Ishikawa (cell line): ENCODE measurements around the gene COX19.

Experiments used
- CEBPB ChIP-seq: IDR thresholded peaks from 2 replicates; pipeline ENCODE4 v1.6.1; 2012
- CREB1 ChIP-seq: IDR thresholded peaks from 2 replicates; pipeline ENCODE4 v1.6.1; 2012; ENCODE audit warnings: low read depth
- EGR1 ChIP-seq: IDR thresholded peaks from 2 replicates; pipeline ENCODE4 v1.6.1; 2012
- EP300 ChIP-seq: IDR thresholded peaks from 2 replicates; pipeline ENCODE4 v1.6.1; 2012; ENCODE audit warnings: borderline replicate concordance
- FOXM1 ChIP-seq: IDR thresholded peaks from 2 replicates; pipeline ENCODE4 v1.6.1; 2012; ENCODE audit warnings: low read depth, borderline replicate concordance
- MAX ChIP-seq: IDR thresholded peaks from 2 replicates; pipeline ENCODE4 v1.6.1; 2012
- NFIC ChIP-seq: IDR thresholded peaks from 2 replicates; pipeline ENCODE4 v1.6.1; 2012
- RAD21 ChIP-seq: IDR thresholded peaks from 2 replicates; pipeline ENCODE4 v1.6.1; 2012; ENCODE audit warnings: low read depth
- TAF1 ChIP-seq: IDR thresholded peaks from 2 replicates; pipeline ENCODE4 v1.6.1; 2012; ENCODE audit warnings: low read depth, mild to moderate bottlenecking
- TEAD4 ChIP-seq: IDR thresholded peaks from 2 replicates; pipeline ENCODE4 v1.6.1; 2012
- YY1 ChIP-seq: IDR thresholded peaks from 2 replicates; pipeline ENCODE4 v1.6.1; 2012; ENCODE audit warnings: low read depth
- ZBTB7A ChIP-seq: IDR thresholded peaks from 2 replicates; pipeline ENCODE4 v1.6.1; 2012; ENCODE audit warnings: low read depth
- TF ChIP-seq, protein P1 (sequence below): IDR thresholded peaks from 2 replicates; pipeline ENCODE4 v1.6.1; 2012; ENCODE audit warnings: low read depth, mild to moderate bottlenecking

- TF ChIP-seq MAX = no peak
- no peak for TF ChIP-seq EP300
- TF ChIP-seq, protein P1, sequence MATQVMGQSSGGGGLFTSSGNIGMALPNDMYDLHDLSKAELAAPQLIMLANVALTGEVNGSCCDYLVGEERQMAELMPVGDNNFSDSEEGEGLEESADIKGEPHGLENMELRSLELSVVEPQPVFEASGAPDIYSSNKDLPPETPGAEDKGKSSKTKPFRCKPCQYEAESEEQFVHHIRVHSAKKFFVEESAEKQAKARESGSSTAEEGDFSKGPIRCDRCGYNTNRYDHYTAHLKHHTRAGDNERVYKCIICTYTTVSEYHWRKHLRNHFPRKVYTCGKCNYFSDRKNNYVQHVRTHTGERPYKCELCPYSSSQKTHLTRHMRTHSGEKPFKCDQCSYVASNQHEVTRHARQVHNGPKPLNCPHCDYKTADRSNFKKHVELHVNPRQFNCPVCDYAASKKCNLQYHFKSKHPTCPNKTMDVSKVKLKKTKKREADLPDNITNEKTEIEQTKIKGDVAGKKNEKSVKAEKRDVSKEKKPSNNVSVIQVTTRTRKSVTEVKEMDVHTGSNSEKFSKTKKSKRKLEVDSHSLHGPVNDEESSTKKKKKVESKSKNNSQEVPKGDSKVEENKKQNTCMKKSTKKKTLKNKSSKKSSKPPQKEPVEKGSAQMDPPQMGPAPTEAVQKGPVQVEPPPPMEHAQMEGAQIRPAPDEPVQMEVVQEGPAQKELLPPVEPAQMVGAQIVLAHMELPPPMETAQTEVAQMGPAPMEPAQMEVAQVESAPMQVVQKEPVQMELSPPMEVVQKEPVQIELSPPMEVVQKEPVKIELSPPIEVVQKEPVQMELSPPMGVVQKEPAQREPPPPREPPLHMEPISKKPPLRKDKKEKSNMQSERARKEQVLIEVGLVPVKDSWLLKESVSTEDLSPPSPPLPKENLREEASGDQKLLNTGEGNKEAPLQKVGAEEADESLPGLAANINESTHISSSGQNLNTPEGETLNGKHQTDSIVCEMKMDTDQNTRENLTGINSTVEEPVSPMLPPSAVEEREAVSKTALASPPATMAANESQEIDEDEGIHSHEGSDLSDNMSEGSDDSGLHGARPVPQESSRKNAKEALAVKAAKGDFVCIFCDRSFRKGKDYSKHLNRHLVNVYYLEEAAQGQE = no peak
- TF ChIP-seq TAF1 = no peak
- TF ChIP-seq YY1 = no peak
- TF ChIP-seq RAD21 = no peak
- TF ChIP-seq ZBTB7A = no peak
- no peak for TF ChIP-seq FOXM1
- TF ChIP-seq CEBPB = no peak
- TF ChIP-seq EGR1 = no peak
- no peak for TF ChIP-seq NFIC
- TF ChIP-seq TEAD4 = no peak
- no peak for TF ChIP-seq CREB1
Measured at GRCh38 chr7:984361-985126, 9.2 kb upstream of the COX19 start.
